GM18868 (cell line): ENCODE results near the gene CA5B.
"Not testable (repeated sequence)": the region's sequence is repeated elsewhere in the genome, so short reads cannot be mapped to it uniquely, and the experiment has no call there.

Experiments
- ATAC-seq: cut with Tn5 transposase; IDR thresholded peaks from one replicate; pipeline ENCODE4 v1.9.1; 2021; ENCODE audit warnings: mild to moderate bottlenecking, moderate library complexity; ENCODE audit not compliant: unreplicated experiment

Gene CA5B, protein sequence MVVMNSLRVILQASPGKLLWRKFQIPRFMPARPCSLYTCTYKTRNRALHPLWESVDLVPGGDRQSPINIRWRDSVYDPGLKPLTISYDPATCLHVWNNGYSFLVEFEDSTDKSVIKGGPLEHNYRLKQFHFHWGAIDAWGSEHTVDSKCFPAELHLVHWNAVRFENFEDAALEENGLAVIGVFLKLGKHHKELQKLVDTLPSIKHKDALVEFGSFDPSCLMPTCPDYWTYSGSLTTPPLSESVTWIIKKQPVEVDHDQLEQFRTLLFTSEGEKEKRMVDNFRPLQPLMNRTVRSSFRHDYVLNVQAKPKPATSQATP

DNA sequence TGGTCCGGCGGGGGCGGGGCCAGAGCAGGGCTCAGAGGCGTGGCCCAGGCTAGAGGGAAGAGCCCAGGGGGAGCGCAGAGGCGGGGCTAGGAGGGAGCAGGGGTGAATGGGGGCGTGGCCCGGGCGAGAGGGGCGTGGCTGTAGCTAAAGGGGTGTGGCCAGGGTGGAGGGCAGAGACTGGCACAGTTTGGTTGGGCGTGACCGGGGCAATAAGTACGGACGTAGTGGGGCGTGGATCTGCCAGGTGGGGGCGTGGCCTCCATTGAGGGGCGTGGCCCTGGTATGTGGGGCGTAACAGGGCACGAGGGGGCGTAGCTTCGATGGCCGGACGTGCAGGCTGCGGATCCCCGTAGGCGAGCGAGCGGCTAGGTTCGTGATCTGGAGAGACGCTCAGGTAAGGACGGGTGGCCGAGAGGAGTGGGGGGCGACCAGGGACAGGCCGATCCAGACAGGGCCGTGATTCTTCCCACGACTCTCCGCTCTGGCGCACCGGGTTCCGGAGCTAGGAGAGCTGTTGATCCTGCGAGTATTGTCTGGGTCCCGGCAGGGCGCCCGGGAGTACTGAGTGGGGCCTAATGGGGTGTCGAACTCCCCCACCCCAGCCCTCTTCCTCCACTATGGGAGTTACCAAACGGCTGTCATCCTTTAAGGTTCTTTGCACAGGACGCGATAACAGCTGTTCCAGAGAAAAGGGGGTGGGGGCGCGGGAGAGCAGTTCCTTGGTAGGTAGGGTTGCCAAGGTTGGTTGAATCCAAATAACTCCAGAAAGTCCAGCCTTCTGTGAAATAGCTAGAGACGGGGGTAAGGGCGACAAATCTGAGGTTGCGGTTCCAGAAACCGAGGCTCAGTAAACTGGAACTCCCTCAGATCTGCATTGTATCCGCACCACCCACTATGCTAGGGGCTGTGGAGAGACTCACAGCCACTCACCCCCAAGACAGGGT lies at the start of gene CA5B:
TSS of gene CA5B (plus strand) at position 312 of the 944 bp plus-strand sequence. CDS start 11,754 bp downstream, outside the sequence.
- ATAC-seq = peak; percentile 92

DNA sequence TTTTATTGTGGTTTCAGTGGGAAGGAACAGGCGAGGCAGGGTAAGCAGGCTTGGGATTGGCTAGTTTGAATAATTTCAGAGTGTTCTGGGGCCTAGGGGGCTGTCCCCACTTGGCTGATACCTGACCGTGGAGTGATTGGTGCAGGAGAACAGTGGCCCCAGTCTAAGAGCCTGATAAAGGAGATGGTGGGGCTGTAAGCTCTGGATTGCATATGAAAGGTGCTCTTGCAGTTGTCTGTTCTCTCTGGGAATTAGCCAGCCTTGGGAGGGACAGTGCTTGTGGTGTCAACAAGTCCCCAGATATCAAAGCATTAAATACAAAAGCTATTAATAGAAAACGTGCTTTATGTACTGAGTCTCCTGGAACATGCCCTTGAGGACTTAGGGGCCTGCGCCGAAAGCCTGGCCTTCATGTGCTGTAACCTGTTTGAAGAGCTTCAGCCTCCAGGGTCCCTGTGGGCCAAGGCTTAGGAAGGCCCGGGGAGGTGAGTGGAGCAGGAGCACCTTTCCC lies 43.1 kb upstream of the CA5B start:
- no peak for ATAC-seq

DNA sequence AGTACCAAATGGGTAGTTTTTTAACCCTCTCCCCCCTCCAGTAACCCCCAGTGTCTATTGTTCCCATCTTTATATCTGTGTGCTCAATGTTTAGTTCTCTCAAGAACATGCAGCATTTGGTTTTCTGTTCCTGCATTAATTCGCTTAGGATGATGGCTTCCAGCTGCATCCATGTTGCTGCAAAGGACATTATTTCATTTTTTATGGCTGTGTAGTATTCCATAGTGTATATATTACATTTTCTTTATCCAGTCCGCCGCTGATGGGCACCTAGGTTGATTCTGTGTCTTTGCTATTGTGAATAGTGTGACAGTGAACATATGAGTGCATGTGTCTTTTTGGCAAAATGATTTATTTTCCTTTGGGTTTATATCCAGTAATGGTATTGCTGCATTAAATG lies 41.6 kb upstream of the CA5B start:
- no peak for ATAC-seq

DNA sequence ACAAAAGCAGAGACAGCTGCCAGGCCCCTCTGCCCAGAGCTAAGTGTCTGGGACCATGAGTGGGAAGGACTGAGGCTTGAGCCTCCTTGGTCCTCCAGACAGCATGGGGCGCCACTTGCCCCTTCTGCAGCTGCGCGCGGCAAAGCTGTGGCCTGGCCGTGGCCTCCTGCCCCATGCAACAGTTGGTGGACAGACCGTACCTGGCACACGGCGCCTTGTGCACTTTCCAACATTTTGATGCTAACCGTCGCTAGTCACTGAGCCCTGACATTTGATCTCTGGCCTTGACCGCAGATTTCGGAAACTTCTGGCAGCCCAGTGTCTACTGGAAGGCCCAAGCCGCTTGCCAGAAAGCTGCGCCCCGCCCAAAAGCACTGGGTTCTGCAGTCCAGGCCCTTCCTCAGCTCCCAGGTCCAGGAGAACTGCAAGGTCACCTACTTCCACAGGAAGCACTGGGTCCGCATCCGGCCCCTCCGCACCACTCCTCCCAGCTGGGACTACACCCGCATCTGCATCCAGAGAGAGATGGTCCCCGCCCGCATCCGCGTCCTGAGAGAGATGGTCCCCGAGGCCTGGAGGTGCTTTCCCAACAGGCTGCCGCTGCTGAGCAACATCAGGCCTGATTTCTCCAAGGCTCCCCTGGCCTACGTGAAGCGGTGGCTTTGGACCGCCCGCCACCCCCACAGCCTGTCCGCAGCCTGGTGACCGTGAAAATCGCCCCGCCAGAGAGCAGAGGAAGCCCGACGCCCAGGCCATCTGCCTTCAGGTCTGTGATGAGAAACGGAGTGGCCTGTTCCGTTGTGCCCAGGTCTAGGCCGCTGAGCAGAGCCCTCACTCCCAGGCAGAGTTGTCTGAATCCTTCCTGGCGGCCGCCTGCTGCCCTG lies 35.3 kb upstream of the CA5B start:
- ATAC-seq = no peak

DNA sequence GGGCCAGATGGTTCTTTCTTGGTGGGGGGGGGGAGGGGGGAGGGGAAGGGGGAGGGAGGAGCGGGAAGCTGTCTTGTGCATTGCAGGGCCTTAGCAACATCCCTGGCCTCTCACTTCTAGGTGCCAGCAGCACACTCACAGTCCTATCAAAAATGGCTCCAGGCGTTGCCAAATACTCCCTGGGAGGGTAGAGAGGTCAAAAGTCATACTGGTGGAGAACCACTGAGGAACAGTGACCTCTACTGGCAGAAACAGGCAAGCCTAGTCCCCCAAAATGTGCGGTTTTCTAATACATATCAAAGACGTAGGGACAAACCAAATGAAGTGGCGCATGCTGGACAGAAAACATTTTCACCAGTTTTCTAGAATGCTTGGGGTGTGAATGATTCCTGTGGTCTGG lies 34.3 kb upstream of the CA5B start:
- ATAC-seq = not testable (repeated sequence)

DNA sequence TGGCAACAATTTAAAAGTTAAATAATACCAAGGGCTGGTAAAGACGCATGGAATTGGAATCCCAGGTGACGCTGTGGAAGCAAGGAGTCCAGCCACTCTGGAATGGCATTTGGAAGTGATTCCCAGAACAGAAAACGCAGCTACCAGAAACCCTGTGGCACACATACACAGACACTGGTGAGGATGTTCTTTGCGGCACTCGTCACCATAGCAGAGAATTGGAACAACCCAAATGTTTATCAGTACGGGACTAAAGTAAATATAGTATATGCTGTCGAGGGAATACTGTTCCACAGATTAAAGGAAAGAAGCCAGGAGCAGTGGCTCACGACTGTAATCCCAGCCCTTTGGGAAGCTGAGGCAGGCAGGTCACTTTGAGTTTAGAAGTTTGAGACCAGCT lies 33.8 kb upstream of the CA5B start:
- not testable (repeated sequence) for ATAC-seq

DNA sequence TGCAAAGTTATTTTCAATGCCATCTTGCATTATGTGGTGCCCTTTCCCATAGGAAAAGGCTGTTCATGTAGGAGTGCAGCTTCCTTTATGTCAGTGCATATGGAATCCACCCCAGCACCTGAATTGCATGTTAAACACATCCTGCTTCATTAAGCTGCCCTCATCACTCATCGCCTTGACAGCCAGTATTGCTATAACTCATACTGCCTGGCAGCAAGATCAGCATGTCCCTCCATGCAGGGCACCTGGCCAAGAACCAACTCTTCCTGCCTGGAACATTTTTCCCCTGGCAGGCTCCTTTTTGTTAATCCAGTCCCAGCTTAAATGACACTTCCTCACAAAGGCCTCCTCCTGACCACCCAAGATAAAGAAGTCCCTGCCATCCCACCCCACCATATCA lies 23.5 kb upstream of the CA5B start:
- no peak for ATAC-seq

DNA sequence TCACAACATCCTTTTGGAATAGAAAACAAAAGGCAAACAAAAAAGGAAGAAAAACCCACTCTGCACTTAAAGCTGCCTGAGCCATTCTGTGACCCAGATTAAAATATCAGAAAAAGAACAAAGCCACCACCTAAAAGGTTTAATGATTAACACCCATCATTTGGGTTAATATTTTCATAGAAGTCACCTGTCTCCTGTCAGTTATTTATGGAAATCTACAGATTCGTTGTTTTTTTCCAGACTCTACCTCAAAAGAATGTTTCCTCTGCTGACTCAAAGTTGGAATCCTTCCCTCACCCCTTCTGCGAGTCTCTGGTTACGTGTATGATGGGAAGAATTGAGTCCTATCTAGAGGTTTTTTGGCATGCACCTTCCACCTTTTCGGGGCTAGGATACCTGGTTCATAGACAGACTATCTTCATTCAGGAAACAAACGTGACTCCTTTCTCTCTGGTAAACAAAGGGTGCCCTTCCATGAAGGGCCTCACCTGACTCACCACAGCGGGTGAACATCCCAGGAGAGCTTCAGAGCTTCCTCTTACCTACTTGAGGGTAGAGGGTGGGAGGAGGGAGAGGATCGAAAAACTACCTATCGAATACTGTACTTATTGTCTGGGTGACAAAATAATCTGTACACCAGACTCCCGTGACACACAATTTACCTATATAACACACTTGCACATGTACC lies 19.6 kb upstream of the CA5B start:
- no peak for ATAC-seq

DNA sequence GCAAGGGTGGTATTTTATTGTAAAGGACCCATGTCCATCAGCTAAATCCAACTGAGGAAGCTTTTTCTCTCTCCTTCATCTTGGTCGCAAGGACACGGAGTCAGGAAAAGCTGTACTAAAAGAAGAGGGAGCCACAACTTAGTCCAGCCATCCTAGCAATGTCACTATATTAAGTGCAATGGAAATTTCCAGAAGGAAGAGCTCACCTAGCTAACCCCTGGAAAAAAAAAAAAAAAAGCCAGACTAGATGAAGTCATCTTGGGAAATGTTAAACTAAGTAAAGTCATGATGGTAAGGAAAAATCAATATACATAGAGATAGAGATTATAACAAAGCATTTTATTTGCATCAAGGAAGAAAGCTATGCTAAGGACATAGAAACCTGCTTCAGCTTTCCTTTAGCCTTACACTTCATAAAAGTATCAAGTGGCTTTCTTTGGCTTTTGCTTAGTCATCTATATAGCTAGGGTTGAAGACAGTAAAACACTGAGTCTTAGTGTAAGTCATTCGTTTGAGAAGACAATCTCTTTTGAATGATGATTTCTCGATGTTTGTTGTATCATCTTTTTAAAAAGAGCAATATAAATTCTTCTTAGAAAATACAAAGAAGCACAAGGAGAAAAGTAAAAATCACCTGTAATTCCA lies 18.6 kb upstream of the CA5B start:
- ATAC-seq = no peak

DNA sequence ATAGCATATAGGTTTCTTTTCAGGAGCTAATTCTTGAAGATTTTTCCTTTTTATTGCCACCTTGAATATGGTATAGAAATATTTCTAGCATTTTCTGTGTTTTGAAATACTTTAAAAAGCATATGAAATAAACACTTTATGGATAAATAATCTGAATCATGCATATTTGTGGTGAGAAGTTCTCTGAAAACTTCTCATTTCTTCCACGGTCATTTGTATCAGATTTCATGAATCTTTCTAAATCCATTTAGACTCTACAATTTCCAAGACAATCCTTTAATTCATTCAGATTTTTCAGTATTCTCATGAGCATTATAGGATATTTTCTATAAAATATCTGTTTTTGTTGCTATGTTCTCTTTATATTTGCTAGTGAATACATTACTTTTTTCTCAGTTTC lies 16.2 kb upstream of the CA5B start:
- ATAC-seq = no peak

DNA sequence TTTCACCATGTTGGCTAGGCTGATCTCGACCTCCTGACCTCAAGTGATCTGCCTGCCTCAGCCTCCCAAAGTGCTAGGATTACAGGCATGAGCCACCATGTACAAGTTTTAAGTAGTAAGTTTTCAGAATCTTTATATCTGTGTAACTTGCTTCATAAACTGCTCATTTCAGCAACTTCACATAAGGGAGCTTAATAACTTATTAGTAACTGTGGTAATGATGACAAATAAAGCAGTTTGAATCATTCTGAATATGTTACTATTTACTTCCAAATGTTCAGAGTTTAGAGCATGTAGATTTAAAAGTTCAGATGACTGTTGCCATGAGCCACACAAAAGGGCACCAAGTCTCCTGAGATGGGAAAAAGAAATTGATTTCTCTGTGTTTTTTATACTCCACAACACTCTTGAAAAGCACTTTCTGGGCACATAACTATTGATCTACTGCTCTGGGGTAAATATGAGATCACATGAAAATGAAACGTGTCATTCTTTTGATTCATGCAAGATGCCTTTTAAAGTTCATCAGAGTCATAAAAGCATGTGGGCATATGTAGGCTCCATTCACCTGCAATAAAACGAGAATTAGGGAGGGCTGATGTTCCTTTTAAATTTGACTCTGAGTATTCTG lies 14.1 kb upstream of the CA5B start:
- ATAC-seq = no peak

DNA sequence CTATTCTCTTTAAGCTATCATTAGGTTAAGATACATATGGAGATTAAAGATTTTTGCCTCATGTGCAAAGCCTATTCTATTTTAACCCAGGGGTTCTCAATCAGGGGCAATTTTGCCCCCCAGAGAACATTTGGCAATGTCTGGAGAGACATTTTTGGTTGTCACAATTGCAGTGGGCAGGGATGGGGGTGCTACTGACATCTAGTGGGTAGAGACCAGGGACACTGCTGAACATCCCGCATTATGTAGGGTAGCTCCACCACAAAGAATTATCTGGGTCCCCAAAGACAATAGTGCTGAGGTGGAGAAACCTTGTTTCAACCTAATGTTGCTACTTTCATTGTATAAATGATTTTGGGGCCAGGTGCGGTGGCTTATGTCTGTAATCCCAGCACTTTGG lies 13.2 kb upstream of the CA5B start:
- no peak for ATAC-seq

DNA sequence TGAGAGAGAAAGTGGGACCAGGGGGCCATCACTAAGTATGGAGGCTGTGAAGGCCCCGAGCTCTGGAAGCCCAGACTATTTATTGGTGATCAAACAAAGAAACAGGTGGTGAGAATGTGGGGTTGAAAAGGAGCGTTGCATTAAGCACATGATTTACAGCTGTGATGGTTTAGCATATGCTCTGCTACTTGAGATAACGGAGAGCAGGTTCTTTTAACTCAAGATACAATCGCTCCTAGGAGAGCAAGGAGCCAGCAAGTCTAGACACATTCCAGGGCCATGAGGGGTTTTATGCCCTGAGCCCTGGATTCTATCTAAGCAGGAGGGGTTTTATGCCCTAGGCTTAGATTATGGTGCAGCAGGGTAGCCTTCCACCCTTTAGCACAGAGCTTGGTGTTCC lies 6.7 kb upstream of the CA5B start:
- not testable (repeated sequence) for ATAC-seq

DNA sequence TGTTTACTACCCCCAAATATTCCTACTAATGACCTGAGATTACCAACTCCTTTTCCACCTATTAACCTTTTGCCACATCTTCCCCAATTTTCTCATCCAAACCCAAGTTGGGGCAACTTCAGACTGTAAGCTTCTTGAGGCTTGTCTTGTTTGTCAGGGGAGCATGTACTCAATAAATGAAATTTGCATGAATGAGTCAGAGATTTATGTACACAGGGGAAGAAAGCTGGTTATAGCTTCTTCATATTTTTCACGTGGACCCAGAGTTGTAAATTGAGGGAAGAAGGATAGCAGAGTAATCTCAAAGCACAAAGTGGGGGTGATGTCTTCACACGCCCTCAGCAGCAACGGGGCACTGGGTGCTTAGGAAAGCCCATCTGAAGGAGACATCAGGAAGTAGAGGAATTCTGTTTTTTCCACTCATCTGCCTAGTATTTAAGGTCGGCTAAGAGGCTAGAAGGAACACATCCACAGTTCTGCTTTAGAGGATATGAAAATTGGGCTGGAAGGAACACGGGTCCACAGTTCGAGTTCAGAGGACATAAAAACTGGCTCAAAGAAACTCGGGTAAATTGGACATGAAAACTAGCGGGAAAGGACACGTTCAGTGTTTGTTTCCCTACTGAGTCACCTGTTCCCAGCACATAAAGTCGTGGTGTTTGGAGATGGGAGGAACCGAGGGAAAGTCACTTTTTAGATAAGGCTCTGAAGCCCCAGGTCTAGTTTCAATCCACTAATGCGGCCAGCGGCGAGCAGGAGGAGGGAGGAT lies 696 bp upstream of the CA5B start:
- no peak for ATAC-seq

DNA sequence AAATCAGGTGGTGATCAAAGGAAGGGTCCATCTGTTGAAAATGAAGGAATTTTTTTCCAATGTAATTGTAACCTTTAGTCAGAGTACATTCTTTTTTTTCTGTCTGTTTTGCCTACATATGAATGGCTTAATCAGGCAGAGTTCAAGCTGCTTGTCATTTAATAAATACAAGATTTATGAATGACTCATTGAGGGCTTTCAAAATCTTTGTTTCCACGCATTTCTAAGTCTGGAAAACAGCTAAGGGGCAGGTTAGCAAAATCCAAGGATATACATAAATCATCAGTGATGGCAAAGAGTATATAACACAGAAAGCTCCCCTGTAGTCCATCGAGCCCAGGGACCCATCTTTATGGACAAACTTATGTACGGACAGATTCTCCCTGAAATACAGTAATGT lies 1.8 kb downstream of the CA5B start:
- no peak for ATAC-seq

DNA sequence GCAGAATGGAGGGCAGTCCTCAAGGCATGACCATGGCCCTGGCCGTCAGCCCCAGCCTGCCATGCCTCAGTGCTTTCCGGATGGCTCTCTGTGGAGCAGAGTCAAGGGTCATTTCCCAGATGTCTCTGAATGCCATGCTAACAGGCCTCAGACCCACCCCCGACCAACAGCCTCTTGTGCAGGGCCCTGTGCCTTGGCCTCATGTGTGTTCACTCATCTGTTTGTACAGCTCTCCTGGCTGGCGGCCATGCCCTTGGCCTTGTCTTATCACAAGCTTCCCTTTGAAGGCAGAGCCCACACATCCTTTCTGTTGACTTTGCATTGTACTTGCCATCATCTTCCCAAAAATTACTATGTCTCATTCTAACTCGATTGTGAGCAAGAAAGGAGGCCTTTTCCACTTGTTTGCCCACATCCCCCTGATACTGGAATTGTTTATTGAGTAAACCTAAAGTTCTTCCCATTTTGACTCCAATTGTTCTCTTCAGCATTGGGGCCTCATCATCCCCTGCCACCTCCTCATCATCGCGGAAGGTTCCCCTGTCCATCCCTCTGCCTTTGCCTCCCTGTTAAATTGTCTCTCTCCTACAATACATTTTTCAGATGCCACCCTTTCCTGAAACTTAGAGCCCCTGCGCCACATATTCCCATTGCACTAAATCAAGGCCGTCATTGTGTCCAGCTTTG lies 6.3 kb downstream of the CA5B start:
- ATAC-seq = no peak

DNA sequence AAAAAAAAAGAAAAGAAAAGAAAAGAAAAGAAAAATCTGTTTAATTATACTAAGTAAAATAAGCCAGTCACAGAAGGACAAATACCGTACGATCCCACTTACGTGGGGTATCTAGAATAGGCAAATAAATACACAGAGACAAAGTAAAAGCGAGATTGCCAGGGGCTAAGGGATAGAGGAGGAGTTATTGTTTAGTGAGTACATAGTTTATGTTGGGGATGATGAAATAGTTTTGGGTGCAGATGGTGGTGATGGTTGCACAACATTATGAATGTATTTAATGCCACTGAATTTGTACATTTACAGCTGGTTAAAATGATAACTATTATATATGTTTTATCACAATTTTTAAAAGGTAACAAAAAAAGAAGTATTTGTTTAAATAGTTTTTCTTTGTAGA lies 7.1 kb downstream of the CA5B start:
- ATAC-seq = no peak

DNA sequence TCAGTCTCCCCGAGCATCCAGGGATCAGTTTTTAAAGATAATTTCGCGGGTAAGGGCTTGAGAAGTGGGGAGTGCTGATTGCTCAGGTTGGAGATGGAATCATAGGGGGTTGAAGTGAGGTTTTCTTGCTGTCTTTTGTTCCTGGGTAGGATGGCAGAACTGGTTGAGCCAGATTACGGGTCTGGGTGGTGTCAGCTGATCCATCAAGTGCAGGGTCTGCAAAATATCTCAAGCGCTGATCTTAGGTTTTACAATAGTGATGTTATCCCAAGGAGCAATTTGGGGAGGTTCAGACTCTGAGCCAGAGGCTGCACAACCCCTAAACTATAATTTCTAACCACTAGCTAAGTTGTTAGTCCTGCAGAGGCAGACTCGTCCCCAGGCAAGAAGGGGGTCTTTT lies 8.6 kb downstream of the CA5B start:
- not testable (repeated sequence) for ATAC-seq
